HG03558 (cell line): Measurements from ENCODE around the gene MYO7A.

Experiments used
- ATAC-seq: cut with Tn5 transposase; IDR thresholded peaks from one replicate; pipeline ENCODE4 v1.9.1; 2021; ENCODE audit warnings: moderate number of reproducible peaks; ENCODE audit not compliant: unreplicated experiment; ENCODE audit errors: extremely low read depth

MYO7A gene

GRCh38 chr11:77252555-77253270 lies 124.7 kb downstream of the MYO7A start:
- ATAC-seq = no peak

GRCh38 chr11:77253690-77254089 lies 125.6 kb downstream of the MYO7A start:
- ATAC-seq = no peak

- ATAC-seq = no peak
These were observed 131.6 kb downstream of the MYO7A start for GRCh38 chr11:77259641-77260040.

GRCh38 chr11:77262803-77263202 lies 134.8 kb downstream of the MYO7A start:
- no peak for ATAC-seq
